Placental pericyte (primary cell): ENCODE data around the gene MIB2. TPM values are rescaled to one million over a fixed set of nuclear protein-coding genes. Genes with fewer than 3 reads are reported as not detected.

ENCODE experiments used
- total RNA-seq: library from RNA; depleted of rRNA; stranded (reverse); fragments of >200 nt; gene quantifications from 2 replicates; pipeline ENCODE4 v1.2.3, GENCODE V29; 2012

MIB2 gene
- 39.1 and 94.3 TPM in 2 replicates for total RNA-seq

GRCh38 chr1:1615256-1616044, at the start of gene MIB2:
Gene MIB2 (plus strand): TSS chr1:1615500. CDS start chr1:1623453, 7,953 bp downstream.

GRCh38 chr1:1574721-1575537, 40.4 kb upstream of the MIB2 start, which contains the start of gene SSU72:
Gene SSU72 (minus strand): TSS chr1:1574863. CDS start chr1:1574557, 306 bp downstream.

GRCh38 chr1:1599935-1600860, 15.1 kb upstream of the MIB2 start, which contains the start of gene FNDC10:
Gene FNDC10 (minus strand): TSS chr1:1600135. CDS start chr1:1600015, 120 bp downstream.

GRCh38 chr1:1631782-1632420, 16.6 kb downstream of the MIB2 start, which contains the start of gene MMP23B:
Gene MMP23B (plus strand): TSS chr1:1632173. CDS start chr1:1632219, 46 bp downstream.

GRCh38 chr1:1658583-1659549, 43.6 kb downstream of the MIB2 start, which contains the start of gene CDK11B:
Gene CDK11B (minus strand): TSS chr1:1659004. CDS start chr1:1657485, 1,519 bp downstream.

Other genes starting within 250 kb of the MIB2 start
- 78.1 and 134 TPM in 2 replicates for gene AURKAIP1, start 240.3 kb upstream of the MIB2 start, total RNA-seq
- gene CCNL2, start 216.2 kb upstream of the MIB2 start, total RNA-seq = 96.1 and 129 TPM in 2 replicates
- gene MRPL20, start 208.2 kb upstream of the MIB2 start, total RNA-seq = 51.9 and 91.8 TPM in 2 replicates
- under 0.01 and 0.14 TPM in 2 replicates for gene ANKRD65, start 194.2 kb upstream of the MIB2 start, total RNA-seq
- 5.9 and 7.9 TPM in 2 replicates for gene VWA1, start 179.8 kb upstream of the MIB2 start, total RNA-seq
- gene ATAD3C, start 165.8 kb upstream of the MIB2 start, total RNA-seq = under 0.01 TPM in 1 of 2 replicates, not detected in the other
- gene ATAD3B, start 143.7 kb upstream of the MIB2 start, total RNA-seq = 26.9 and 34.1 TPM in 2 replicates
- 47.1 and 78.2 TPM in 2 replicates for gene ATAD3A, start 103.3 kb upstream of the MIB2 start, total RNA-seq
- 4.4 and 4.8 TPM in 2 replicates for gene TMEM240, start 74.9 kb upstream of the MIB2 start, total RNA-seq
- 91.5 and 111 TPM in 2 replicates for gene SSU72, start 40.6 kb upstream of the MIB2 start, total RNA-seq
- gene FNDC10, start 15.4 kb upstream of the MIB2 start, total RNA-seq = 3.4 and 3.5 TPM in 2 replicates
- gene MMP23B, start 16.7 kb downstream of the MIB2 start, total RNA-seq = 8.4 and 12.9 TPM in 2 replicates
- 9.2 and 9.8 TPM in 2 replicates for gene CDK11B, start 43.5 kb downstream of the MIB2 start, total RNA-seq
- gene SLC35E2B, start 77.3 kb downstream of the MIB2 start, total RNA-seq = 41.1 and 51.4 TPM in 2 replicates
- 17.1 and 21.5 TPM in 2 replicates for gene CDK11A, start 108.9 kb downstream of the MIB2 start, total RNA-seq
- 58.9 and 65.0 TPM in 2 replicates for gene NADK, start 163.0 kb downstream of the MIB2 start, total RNA-seq